PC-9 (cell line): Measurements from ENCODE around the gene DMXL1. TPM values are rescaled to one million over a fixed set of nuclear protein-coding genes. Genes with fewer than 3 reads are reported as not detected.

Source experiments
- BruUV-seq: library from RNA; stranded (reverse); fragments of 400-500 nt; replicated peaks from 2 replicates; lab custom pipeline; 2021; lab: Mats Ljungman, UMichigan
- CTCF ChIA-PET: fragments of 300-600 bp; sonication (Branson Sonifier 250); formaldehyde crosslinking; loops from one replicate; lab custom pipeline; 2022; ENCODE audit warnings: antibody characterized with exemption; lab: Charles Lee
- POLR2A ChIA-PET: fragments of 300-600 bp; sonication (Branson Sonifier 250); formaldehyde crosslinking; loops from one replicate; lab custom pipeline; 2022; ENCODE audit warnings: antibody characterized with exemption; ENCODE audit not compliant: unreplicated experiment; lab: Charles Lee
- DNase-seq, 2 experiments: peaks; one replicate each; pipeline versions ENCODE4 v3.0.0 to v3.0.0-alpha.2; 2015 to 2022; ENCODE audit warnings: mixed read lengths in 1 of 2
- H2AFZ ChIP-seq: fragments of 200-600 bp; sonication (generic); 2 replicates; pipeline ENCODE4 v1.8.1; 2017; ENCODE audit warnings: antibody characterized with exemption
- H3F3A ChIP-seq: fragments of 200-600 bp; sonication (generic); 2 replicates; pipeline ENCODE4 v1.8.1; 2017; ENCODE audit warnings: antibody characterized with exemption, mild to moderate bottlenecking, low read depth; ENCODE audit not compliant: insufficient read depth
- H3K27ac ChIP-seq: fragments of 200-600 bp; sonication (generic); 2 replicates; pipeline ENCODE4 v1.6.1; 2016; ENCODE audit warnings: mixed run types
- H3K27me3 ChIP-seq: fragments of 200-600 bp; sonication (generic); 2 replicates; pipeline ENCODE4 v1.6.1; 2016; ENCODE audit warnings: low read depth, mixed run types; ENCODE audit not compliant: insufficient read depth
- H3K36me3 ChIP-seq: fragments of 200-600 bp; sonication (generic); 2 replicates; pipeline ENCODE4 v1.6.1; 2016; ENCODE audit warnings: low read depth, mixed run types
- H3K4me1 ChIP-seq: fragments of 200-600 bp; sonication (generic); replicated peaks from 2 replicates; pipeline ENCODE4 v1.6.1; 2016; ENCODE audit warnings: mixed run types; ENCODE audit not compliant: insufficient read depth
- H3K4me2 ChIP-seq: fragments of 200-600 bp; sonication (generic); 2 replicates; pipeline ENCODE4 v1.6.1; 2017; ENCODE audit warnings: mixed run types
- H3K4me3 ChIP-seq: fragments of 200-600 bp; sonication (generic); 2 replicates; pipeline ENCODE4 v1.6.1; 2016; ENCODE audit warnings: mixed run types
- H3K79me2 ChIP-seq: fragments of 200-600 bp; sonication (generic); 2 replicates; pipeline ENCODE4 v1.6.1; 2017; ENCODE audit warnings: low read depth, mixed run types
- H3K9me2 ChIP-seq: fragments of 200-600 bp; sonication (generic); 2 replicates; pipeline ENCODE4 v1.8.1; 2017; ENCODE audit warnings: mild to moderate bottlenecking; ENCODE audit not compliant: insufficient read depth
- H3K9me3 ChIP-seq: fragments of 200-600 bp; sonication (generic); 2 replicates; pipeline ENCODE4 v1.8.1; 2016; ENCODE audit warnings: low read depth; ENCODE audit not compliant: insufficient read depth
- H4K20me1 ChIP-seq: fragments of 200-600 bp; sonication (generic); 2 replicates; pipeline ENCODE4 v1.8.1; 2017; ENCODE audit not compliant: insufficient read depth
- CTCF ChIP-seq: fragments of 200-600 bp; sonication (generic); conservative IDR thresholded peaks from 2 replicates; pipeline ENCODE4 v1.6.1; 2017; ENCODE audit warnings: mixed run types, antibody characterized with exemption, mild to moderate bottlenecking, moderate library complexity
- EZH2 ChIP-seq: fragments of 200-600 bp; sonication (generic); IDR thresholded peaks from 2 replicates; pipeline ENCODE4 v1.8.0; 2017; ENCODE audit warnings: antibody characterized with exemption, low read depth
- intact Hi-C: fragments of 100-400 bp; cut with micrococcal nuclease; formaldehyde crosslinking; loops from one replicate; pipeline ENCODE4 v1.10.0; 2022; ENCODE audit not compliant: unreplicated experiment
- microRNA-seq: library from miRNA; unstranded; fragments of <30 nt; microRNA quantifications from one replicate; pipeline ENCODE4 v1.2.0, GENCODE V29; 2021; ENCODE audit warnings: borderline number of aligned reads, borderline replicate concordance
- total RNA-seq: library from RNA; stranded (reverse); gene quantifications from 2 replicates; pipeline ENCODE4 v1.2.3, GENCODE V29; 2021

DMXL1 gene
- total RNA-seq, 1 experiment from 2014 or later, result 27.3 TPM

DNA sequence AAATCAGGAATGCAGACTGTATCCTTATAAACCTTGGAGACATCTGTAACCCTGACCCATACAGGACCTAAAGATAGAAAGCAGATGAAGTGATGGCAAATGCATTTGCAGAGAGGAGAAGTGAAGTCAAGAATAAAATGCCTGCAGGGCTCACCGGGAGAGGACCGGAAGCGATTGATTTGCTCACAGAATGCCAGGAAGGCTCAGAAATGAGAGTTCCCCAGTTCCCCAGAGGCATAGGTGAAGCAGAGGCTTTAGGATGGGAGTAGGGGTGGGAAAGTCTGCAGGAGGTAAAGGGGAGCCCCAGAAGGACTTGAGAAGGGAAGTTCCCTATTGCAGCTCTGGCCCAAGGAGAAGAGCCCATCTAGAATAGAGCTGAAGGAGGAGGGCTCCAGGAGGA, 221.0 kb downstream of the DMXL1 start:
- peaks cover 32% of the 10 kb centered on the region for H3K4me1 ChIP-seq

DNA sequence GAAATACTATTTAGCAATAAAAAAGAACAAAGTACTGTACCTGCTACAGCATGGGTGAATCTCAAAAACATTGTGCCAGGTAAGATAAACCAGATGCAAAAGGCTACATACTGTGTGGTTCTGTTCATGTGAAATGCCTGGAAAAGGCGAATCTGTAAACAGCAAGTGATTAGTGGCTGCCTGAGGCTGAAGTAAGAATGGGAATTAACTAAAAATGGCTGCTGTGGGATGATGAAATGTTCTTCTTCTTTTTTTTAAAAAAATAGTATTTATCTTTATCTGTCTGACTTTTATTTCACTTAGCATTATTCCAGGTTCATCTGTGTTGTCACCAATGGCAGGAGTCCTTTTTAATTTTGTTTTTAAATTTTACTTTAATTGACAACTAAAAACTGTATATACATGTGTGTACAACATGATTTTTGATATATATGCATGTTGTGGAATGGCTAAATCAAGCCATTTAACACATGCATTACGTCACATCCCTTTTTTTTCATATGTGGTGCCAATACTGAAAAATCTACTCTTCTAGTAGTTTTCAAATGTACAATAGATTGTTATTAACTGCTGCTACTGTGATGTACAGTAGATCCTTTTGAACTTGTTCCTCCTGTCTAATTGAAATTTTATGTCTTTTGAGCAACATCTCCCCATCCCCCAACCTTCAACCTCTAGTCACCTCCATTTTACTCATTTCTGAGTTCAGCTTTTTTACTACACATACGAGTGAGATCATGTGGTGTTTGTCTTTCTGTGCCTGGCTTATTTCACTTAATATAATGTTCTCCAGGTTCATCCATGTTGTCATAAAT, 222.0 kb downstream of the DMXL1 start:
- no peak for TF ChIP-seq CTCF
- no peak for TF ChIP-seq EZH2
- Histone ChIP-seq H3K79me2 (peaks cover 20% of the 10 kb centered on the region; the same call in 1 of the 2 replicates), H3K4me3 (no peak overlapping the region), H3K27me3 (no peaks in the 10 kb centered on the region), H3K36me3 (no peaks in the 10 kb centered on the region), H3K4me1 (peaks cover 21% of the 10 kb centered on the region), H2AFZ (no peak overlapping the region), H3K9me2 (no peaks in the 10 kb centered on the region), H3F3A (peaks cover 17% of the 10 kb centered on the region), H3K9me3 (0 out of 2 replicates have a peak, but pooled peaks cover 3% of the 10 kb centered on the region), H4K20me1 (no peaks in the 10 kb centered on the region), H3K4me2 (no peak overlapping the region), H3K27ac (no peak overlapping the region)
- ChIA-PET CTCF (no interaction called here), POLR2A (interaction anchor here (0.7 kb wide), 1 partner anchor 461 kb away, joined by 4 read pairs; no protein-coding TSS in a partner anchor)
- no TSS peak for BruUV-seq
- intact Hi-C loops, result no loop called here
- no peak for DNase-seq

More for the DNA sequence above, 221.0 kb downstream of the DMXL1 start:
- ChIA-PET CTCF (no interaction called here), POLR2A (interaction anchor here (0.7 kb wide), 1 partner anchor 462 kb away, joined by 4 read pairs; no protein-coding TSS in a partner anchor)
- peaks cover 20% of the 10 kb centered on the region; the same call in 1 of the 2 replicates for H3K79me2 ChIP-seq
- H3K4me3 ChIP-seq, result no peak overlapping the region
- H3K9me3 ChIP-seq, result 0 out of 2 replicates have a peak, but pooled peaks cover 3% of the 10 kb centered on the region
- no TSS peak for BruUV-seq
- H3K9me2 ChIP-seq, result no peaks in the 10 kb centered on the region
- intact Hi-C loops, result no loop called here
- H3F3A ChIP-seq, result peaks cover 26% of the 10 kb centered on the region
- no peak overlapping the region for H3K4me2 ChIP-seq
- H3K27ac ChIP-seq, result no peak overlapping the region
- TF ChIP-seq EZH2 (no peak), CTCF (no peak)
- H2AFZ ChIP-seq, result no peak overlapping the region
- no peaks in the 10 kb centered on the region for H3K27me3 ChIP-seq
- no peaks in the 10 kb centered on the region for H3K36me3 ChIP-seq
- no peaks in the 10 kb centered on the region for H4K20me1 ChIP-seq
- no peak for DNase-seq

DNA sequence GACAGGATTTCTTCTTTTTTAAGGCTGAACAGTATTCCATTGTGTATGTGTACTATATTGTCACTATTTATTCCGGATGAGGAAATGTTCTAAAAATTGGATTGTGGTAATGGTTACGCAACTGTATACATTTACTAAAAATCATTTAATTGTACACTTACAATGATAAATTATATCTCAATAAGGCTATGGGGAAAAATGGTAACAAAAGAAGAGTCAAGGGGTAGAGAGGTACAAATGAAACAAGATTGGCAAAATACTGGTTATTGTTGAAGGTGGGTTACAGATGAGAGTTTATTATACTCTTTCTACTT, 222.6 kb downstream of the DMXL1 start:
- intact Hi-C loops, result no loop called here
- CTCF ChIA-PET, result no interaction called here
- H3K9me2 ChIP-seq, result no peaks in the 10 kb centered on the region

More for the DNA sequence above, 222.6 kb downstream of the DMXL1 start:
- Histone ChIP-seq H3F3A (peaks cover 11% of the 10 kb centered on the region), H3K36me3 (no peaks in the 10 kb centered on the region), H3K4me1 (peaks cover 16% of the 10 kb centered on the region), H3K27me3 (no peaks in the 10 kb centered on the region), H3K9me3 (0 out of 2 replicates have a peak, but pooled peaks cover 3% of the 10 kb centered on the region), H4K20me1 (no peaks in the 10 kb centered on the region), H3K27ac (no peak overlapping the region), H3K4me3 (no peak overlapping the region), H3K4me2 (no peak overlapping the region), H2AFZ (no peak overlapping the region), H3K79me2 (peaks cover 20% of the 10 kb centered on the region; the same call in 1 of the 2 replicates)
- no peak for DNase-seq
- POLR2A ChIA-PET, result no interaction called here
- BruUV-seq, result no TSS peak
- no peak for TF ChIP-seq EZH2
- no peak for TF ChIP-seq CTCF

Small RNA genes lying within 50 kb of the gene (microRNA-seq; reads per million reads assigned to microRNA genes)
- not detected for gene MIR5706

Other genes with a start within 250 kb of the DMXL1 start
- 3.3 and 4.9 TPM in 2 replicates for gene DTWD2, start 82.5 kb upstream of the DMXL1 start, total RNA-seq